Measurements from ENCODE around the gene CIC. TPM values are rescaled to one million over a fixed set of nuclear protein-coding genes. Genes with fewer than 3 reads are reported as not detected.

CIC gene
- total RNA-seq, 4 donors from 2014 or later = 57.5 to 91.6 (median 81.9) TPM

DNA sequence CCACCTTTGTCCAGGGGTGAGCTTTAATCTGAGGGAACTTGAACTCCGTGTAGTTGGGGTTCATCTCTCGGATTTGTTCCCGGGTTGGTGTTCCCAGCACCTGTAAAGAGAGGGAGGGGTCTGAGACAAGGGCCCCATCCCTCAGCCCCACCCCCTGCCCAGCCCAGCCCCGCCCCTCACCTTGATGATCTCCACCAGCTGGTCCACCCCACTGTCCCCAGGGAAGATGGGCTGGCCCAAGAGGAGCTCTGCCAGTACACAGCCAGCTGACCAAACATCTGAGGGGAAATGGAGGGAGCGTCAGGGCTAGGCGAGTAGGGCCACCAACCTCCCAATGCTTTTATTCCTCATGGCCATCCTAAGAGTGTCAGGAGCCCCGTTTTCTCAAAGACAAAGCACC, 35.9 kb upstream of the CIC start:
- no peak for TF ChIP-seq POLR2AphosphoS5 (IDR thresholded peaks at IDR 0.05)
- no peak for TF ChIP-seq EP300 (IDR thresholded peaks at IDR 0.05)
- no peak for TF ChIP-seq POLR2A (IDR thresholded peaks at IDR 0.05)
- TF ChIP-seq, protein P1, sequence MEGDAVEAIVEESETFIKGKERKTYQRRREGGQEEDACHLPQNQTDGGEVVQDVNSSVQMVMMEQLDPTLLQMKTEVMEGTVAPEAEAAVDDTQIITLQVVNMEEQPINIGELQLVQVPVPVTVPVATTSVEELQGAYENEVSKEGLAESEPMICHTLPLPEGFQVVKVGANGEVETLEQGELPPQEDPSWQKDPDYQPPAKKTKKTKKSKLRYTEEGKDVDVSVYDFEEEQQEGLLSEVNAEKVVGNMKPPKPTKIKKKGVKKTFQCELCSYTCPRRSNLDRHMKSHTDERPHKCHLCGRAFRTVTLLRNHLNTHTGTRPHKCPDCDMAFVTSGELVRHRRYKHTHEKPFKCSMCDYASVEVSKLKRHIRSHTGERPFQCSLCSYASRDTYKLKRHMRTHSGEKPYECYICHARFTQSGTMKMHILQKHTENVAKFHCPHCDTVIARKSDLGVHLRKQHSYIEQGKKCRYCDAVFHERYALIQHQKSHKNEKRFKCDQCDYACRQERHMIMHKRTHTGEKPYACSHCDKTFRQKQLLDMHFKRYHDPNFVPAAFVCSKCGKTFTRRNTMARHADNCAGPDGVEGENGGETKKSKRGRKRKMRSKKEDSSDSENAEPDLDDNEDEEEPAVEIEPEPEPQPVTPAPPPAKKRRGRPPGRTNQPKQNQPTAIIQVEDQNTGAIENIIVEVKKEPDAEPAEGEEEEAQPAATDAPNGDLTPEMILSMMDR (IDR thresholded peaks at IDR 0.05) = no peak
- no peaks in the 10 kb centered on the region for H3K9me3 ChIP-seq
- peaks cover 94% of the 10 kb centered on the region for H3K36me3 ChIP-seq
- WGBS = 72% methylated on average over 6 of the region's 7 CpGs
- no peak for DNase-seq (ENCODE audit: low spot score in 2 of 2)
- H3K4me3 ChIP-seq = no peak overlapping the region
- H3K27me3 ChIP-seq = no peaks in the 10 kb centered on the region
- H3K4me1 ChIP-seq = no peaks in the 10 kb centered on the region
- no peak overlapping the region for H3K27ac ChIP-seq

DNA sequence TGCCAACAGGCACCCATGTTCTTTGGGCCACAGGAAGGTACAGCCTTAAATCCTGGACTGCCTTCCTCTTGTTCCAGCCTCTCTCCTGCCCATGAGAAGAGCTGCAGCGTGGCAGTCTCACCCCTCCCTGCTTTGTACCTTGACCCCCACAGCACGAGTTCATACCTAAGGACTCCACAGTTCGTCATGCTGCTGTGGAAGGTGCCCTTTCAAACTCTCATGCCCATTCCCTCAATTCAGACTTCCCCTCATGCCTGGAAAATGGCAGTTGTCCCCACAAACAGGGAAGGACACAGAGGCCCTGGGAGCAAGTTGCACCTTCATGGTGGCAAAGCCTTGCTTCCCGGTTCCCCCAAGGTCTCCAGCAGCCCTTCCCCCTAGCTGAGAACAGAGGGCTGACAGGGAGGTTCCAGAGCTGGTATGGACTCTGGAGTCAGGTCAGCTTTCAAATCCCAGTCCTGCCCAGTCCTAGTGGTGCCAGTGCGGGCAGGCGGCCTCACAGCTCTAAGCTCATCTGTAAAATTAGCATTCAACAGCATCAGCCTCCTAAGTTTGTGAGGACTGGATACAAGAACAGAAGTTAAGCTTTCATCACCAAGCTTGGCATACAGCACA, 35.3 kb upstream of the CIC start:
- no peak for TF ChIP-seq EP300 (IDR thresholded peaks at IDR 0.05)
- TF ChIP-seq POLR2AphosphoS5 (IDR thresholded peaks at IDR 0.05) = no peak
- no peak for TF ChIP-seq POLR2A (IDR thresholded peaks at IDR 0.05)
- TF ChIP-seq, protein P1 (IDR thresholded peaks at IDR 0.05) = no peak
- H3K27me3 ChIP-seq = no peaks in the 10 kb centered on the region
- 95% methylated on average over 6 of the region's 6 CpGs for WGBS
- DNase-seq (ENCODE audit: low spot score in 2 of 2) = no peak
- no peaks in the 10 kb centered on the region for H3K9me3 ChIP-seq
- H3K4me3 ChIP-seq = no peak overlapping the region
- no peaks in the 10 kb centered on the region for H3K4me1 ChIP-seq
- peaks cover 87% of the 10 kb centered on the region for H3K36me3 ChIP-seq
- no peak overlapping the region for H3K27ac ChIP-seq

DNA sequence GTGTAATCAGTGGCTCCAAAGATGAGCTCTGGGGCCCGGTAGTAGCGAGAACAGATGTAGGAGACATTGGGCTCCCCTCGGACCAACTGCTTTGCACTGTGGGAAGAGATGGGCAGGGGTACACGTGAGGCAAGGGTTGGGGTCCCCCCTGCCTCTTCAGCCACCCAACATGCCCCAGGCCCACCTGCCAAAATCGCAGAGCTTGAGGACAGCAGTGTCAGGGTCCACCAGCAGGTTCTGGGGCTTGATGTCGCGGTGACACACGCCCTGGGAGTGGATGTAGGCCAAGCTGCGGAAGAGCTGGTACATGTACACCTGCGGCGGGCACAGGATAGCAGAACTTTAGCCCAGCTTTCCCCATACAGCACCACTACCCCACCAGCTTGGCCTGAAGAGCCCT, 34.7 kb upstream of the CIC start:
- 86% methylated on average over 9 of the region's 11 CpGs for WGBS
- DNase-seq (ENCODE audit: low spot score in 2 of 2) = no peak
- Histone ChIP-seq H3K27ac (no peak overlapping the region), H3K9me3 (no peaks in the 10 kb centered on the region), H3K4me1 (no peaks in the 10 kb centered on the region), H3K4me3 (no peak overlapping the region), H3K27me3 (no peaks in the 10 kb centered on the region), H3K36me3 (peaks cover 85% of the 10 kb centered on the region)
- TF ChIP-seq POLR2AphosphoS5 (IDR thresholded peaks at IDR 0.05) = no peak
- no peak for TF ChIP-seq POLR2A (IDR thresholded peaks at IDR 0.05)
- TF ChIP-seq EP300 (IDR thresholded peaks at IDR 0.05) = no peak
- TF ChIP-seq, protein P1 (IDR thresholded peaks at IDR 0.05) = no peak

DNA sequence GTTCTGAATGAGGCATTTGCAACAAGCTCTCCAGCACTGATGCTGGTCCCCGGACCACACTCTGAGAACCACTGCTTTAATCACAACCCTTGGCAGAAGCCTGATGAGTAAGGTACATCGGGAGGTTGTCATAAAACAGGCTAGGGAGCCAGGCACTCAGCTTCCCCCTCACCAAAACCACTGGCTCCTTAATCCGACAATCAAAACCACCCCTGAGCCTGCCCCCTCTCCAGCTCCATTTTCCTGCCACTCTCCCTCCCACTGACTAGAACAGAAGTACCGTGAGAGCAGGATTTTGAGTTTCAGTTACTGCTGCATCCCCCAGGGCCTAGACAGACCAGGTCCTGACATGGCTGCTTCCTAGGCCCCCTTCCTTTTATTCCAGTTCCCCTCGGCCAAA, 33.9 kb upstream of the CIC start:
- peaks cover 5% of the 10 kb centered on the region for H3K4me1 ChIP-seq
- WGBS = 70% methylated on average over 5 of the region's 5 CpGs
- H3K4me3 ChIP-seq = no peak overlapping the region
- TF ChIP-seq POLR2A (IDR thresholded peaks at IDR 0.05) = no peak
- TF ChIP-seq EP300 (IDR thresholded peaks at IDR 0.05) = no peak
- TF ChIP-seq POLR2AphosphoS5 (IDR thresholded peaks at IDR 0.05) = no peak
- TF ChIP-seq, protein P1 (IDR thresholded peaks at IDR 0.05) = no peak
- no peaks in the 10 kb centered on the region for H3K27me3 ChIP-seq
- no peak for DNase-seq (ENCODE audit: low spot score in 2 of 2)
- no peaks in the 10 kb centered on the region for H3K9me3 ChIP-seq
- peaks cover 81% of the 10 kb centered on the region for H3K36me3 ChIP-seq
- H3K27ac ChIP-seq = no peak overlapping the region

DNA sequence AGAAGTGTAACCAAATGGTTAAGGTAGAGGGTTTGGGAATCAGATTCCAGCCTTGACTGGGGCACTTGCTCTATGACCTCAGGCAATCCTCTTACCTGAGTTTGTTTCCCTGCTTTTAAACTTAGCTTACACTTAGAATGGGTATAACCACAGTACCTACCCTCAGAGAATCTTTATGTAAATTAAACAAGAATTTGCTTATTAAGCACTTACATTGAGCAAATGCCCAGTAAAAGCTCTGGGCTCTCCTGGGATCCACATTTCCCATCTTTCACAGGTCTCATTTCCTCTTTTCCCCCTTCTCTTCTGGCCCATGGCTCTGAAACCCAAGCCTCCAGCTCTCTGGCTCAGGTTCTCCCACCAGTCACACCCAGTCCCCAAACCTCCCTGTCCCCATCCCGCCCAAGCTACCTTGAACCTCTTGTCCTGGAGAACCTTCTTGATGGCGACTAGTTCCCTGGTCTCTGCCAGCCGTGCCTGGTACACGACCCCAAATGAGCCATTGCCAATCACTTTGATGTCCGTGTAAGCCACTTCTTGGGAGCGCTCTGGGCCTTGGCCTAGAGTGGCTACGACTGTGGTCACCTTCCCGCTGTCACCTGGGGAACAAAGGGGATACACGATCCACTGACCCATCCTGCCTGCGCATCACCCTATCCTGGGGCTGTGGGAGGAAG, 29.4 kb upstream of the CIC start:
- peaks cover 36% of the 10 kb centered on the region for H3K4me1 ChIP-seq
- H3K27ac ChIP-seq = no peak overlapping the region
- DNase-seq (ENCODE audit: low spot score in 2 of 2) = no peak
- H3K9me3 ChIP-seq = no peaks in the 10 kb centered on the region
- 90% methylated on average over 10 of the region's 10 CpGs for WGBS
- H3K27me3 ChIP-seq = no peaks in the 10 kb centered on the region
- H3K4me3 ChIP-seq = no peak overlapping the region
- peaks cover 36% of the 10 kb centered on the region for H3K36me3 ChIP-seq
- TF ChIP-seq, protein P1 (IDR thresholded peaks at IDR 0.05) = no peak
- TF ChIP-seq POLR2AphosphoS5 (IDR thresholded peaks at IDR 0.05) (no peak), POLR2A (IDR thresholded peaks at IDR 0.05) (no peak), EP300 (IDR thresholded peaks at IDR 0.05) (no peak)

Data from suprapubic skin (tissue), 4 donors.